Activated CD8-positive, alpha-beta T cell treated with anti-CD3 and anti-CD28 coated beads for 36 hours (primary cell): ENCODE data around the gene ZFAND6. TPM values are rescaled to one million over a fixed set of nuclear protein-coding genes. Genes with fewer than 3 reads are reported as not detected.

ENCODE experiments used
- ATAC-seq: fragments of 200-7000 bp; cut with Tn5 transposase; one replicate; pipeline ENCODE4 v1.10.0; 2021; ENCODE audit warnings: mild to moderate bottlenecking, moderate library complexity
- CTCF ChIA-PET: fragments of 350-600 bp; sonication (Branson Sonifier 250); formaldehyde crosslinking; loops from one replicate; lab custom pipeline; 2021; ENCODE audit warnings: antibody characterized with exemption; lab: Charles Lee
- POLR2A ChIA-PET: fragments of 350-600 bp; sonication (Branson Sonifier 250); formaldehyde crosslinking; loops from one replicate; lab custom pipeline; 2021; ENCODE audit warnings: antibody characterized with exemption; lab: Charles Lee
- DNase-seq: peaks from one replicate; pipeline ENCODE4 v3.0.0-alpha.2; 2020
- H3K27ac Mint-ChIP-seq: one replicate; pipeline ENCODE4 v1.8.0; 2021; ENCODE audit warnings: mild to moderate bottlenecking, mixed read lengths
- H3K27me3 Mint-ChIP-seq: one replicate; pipeline ENCODE4 v1.8.0; 2021; ENCODE audit warnings: mixed read lengths
- H3K36me3 Mint-ChIP-seq: one replicate; pipeline ENCODE4 v1.8.0; 2021; ENCODE audit warnings: low read depth, mixed read lengths
- H3K4me1 Mint-ChIP-seq: one replicate; pipeline ENCODE4 v1.8.0; 2021; ENCODE audit warnings: low read depth, mixed read lengths
- H3K4me3 Mint-ChIP-seq: one replicate; pipeline ENCODE4 v1.8.0; 2021; ENCODE audit warnings: mild to moderate bottlenecking, moderate library complexity, mixed read lengths
- H3K9me3 Mint-ChIP-seq: one replicate; pipeline ENCODE4 v1.8.0; 2021; ENCODE audit warnings: mixed read lengths
- intact Hi-C: fragments of 100-400 bp; cut with micrococcal nuclease; formaldehyde crosslinking; loops from one replicate; pipeline ENCODE4 v1.10.0; 2022
- total RNA-seq, 2 experiments: library from RNA; stranded (reverse); gene quantifications; one replicate each; pipeline ENCODE4 v1.2.3, GENCODE V29; 2021
- TF ChIP-seq, protein P1 (sequence below): fragments of 200-600 bp; IDR thresholded peaks from one replicate; pipeline ENCODE4 v1.8.0; 2022; ENCODE audit warnings: antibody characterized with exemption, mild to moderate bottlenecking

The ZFAND6 gene
- total RNA-seq, 2 experiments from 2014 or later = 29.6 to 30.7 TPM

DNA sequence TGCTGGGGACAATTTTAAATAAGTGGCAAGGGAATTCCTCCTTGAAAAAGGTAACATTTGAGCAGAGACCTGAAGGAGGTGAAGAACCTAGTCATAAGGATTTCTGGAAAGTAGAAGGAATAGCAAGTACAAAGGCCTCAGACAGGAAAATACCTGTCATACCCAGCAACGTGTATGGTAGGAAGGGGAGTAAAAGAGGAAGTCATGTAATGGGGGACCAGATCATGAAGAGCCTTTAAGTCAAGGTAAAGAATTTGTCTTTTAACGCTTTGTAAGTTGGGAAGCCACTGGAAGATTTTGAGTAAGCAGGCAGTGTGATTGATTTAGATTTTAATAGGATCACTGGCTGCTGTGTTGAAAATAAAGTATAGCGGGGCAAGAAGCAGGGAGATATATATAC lies 49.9 kb downstream of the ZFAND6 start:
- H3K27me3 Mint-ChIP-seq = no peaks in the 10 kb centered on the region
- ATAC-seq (no peak), DNase-seq (no peak)
- no peaks in the 10 kb centered on the region for H3K9me3 Mint-ChIP-seq
- ChIA-PET POLR2A (no interaction called here), CTCF (no interaction called here)
- H3K4me3 Mint-ChIP-seq = no peak overlapping the region
- intact Hi-C loops = no loop called here
- peaks cover 5% of the 10 kb centered on the region for H3K36me3 Mint-ChIP-seq
- H3K4me1 Mint-ChIP-seq = peaks cover 48% of the 10 kb centered on the region
- TF ChIP-seq, protein P1, sequence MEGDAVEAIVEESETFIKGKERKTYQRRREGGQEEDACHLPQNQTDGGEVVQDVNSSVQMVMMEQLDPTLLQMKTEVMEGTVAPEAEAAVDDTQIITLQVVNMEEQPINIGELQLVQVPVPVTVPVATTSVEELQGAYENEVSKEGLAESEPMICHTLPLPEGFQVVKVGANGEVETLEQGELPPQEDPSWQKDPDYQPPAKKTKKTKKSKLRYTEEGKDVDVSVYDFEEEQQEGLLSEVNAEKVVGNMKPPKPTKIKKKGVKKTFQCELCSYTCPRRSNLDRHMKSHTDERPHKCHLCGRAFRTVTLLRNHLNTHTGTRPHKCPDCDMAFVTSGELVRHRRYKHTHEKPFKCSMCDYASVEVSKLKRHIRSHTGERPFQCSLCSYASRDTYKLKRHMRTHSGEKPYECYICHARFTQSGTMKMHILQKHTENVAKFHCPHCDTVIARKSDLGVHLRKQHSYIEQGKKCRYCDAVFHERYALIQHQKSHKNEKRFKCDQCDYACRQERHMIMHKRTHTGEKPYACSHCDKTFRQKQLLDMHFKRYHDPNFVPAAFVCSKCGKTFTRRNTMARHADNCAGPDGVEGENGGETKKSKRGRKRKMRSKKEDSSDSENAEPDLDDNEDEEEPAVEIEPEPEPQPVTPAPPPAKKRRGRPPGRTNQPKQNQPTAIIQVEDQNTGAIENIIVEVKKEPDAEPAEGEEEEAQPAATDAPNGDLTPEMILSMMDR = no peak
- no peak overlapping the region for H3K27ac Mint-ChIP-seq

DNA sequence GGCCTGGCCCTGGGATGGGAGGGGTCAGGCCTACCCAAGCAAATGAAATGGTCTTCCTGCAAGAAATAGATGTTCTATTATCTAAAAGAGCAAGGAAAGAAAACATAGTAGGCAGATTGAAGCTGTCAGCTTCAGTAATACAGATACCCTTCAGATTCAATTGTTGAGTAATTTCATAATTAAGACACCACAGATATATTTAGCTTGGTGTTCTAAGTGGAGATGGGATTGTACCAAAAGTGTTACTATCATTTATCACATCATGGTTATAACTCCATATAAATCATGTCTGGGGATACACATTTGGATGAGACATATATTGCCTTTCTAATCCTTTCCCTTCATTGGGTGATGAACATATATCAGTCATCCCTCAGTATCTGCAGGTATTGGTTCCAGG lies 51.4 kb downstream of the ZFAND6 start:
- ATAC-seq (no peak), DNase-seq (no peak)
- no peaks in the 10 kb centered on the region for H3K9me3 Mint-ChIP-seq
- peaks cover 3% of the 10 kb centered on the region for H3K36me3 Mint-ChIP-seq
- CTCF ChIA-PET = no interaction called here
- no peaks in the 10 kb centered on the region for H3K27me3 Mint-ChIP-seq
- TF ChIP-seq, protein P1 = no peak
- H3K27ac Mint-ChIP-seq = no peak overlapping the region
- POLR2A ChIA-PET = no interaction called here
- no peak overlapping the region for H3K4me3 Mint-ChIP-seq
- peaks cover 34% of the 10 kb centered on the region for H3K4me1 Mint-ChIP-seq
- intact Hi-C loops = no loop called here

DNA sequence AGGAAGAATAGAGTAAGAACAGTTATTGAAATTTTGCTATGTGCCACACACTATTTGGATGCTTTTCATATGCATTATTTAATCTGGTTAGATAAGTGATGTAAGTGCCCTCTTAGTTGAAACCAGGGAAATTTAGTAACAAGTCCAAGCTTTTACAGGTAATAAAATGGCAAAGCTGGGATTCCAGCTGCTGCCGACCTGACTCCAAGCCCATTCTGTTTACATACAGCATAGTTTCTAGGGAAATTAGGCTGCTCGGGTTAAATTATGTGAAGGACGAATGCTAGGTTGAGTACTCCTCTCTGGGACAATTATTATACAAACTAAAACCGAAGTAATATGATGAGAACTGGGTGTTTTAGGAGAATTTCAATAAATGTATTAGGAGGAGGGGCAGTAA lies 54.6 kb downstream of the ZFAND6 start:
- no peaks in the 10 kb centered on the region for H3K9me3 Mint-ChIP-seq
- H3K4me3 Mint-ChIP-seq = no peak overlapping the region
- no peak for ATAC-seq
- TF ChIP-seq, protein P1 = no peak
- peaks cover 3% of the 10 kb centered on the region for H3K36me3 Mint-ChIP-seq
- CTCF ChIA-PET = interaction anchor here (0.9 to 1.0 kb wide), 2 partner anchors 23 to 30 kb away, joined by 3 read pairs; no protein-coding TSS in a partner anchor
- peaks cover 27% of the 10 kb centered on the region for H3K4me1 Mint-ChIP-seq
- no peaks in the 10 kb centered on the region for H3K27me3 Mint-ChIP-seq
- POLR2A ChIA-PET = no interaction called here
- intact Hi-C loops = no loop called here
- no peak overlapping the region for H3K27ac Mint-ChIP-seq
- no peak for DNase-seq

DNA sequence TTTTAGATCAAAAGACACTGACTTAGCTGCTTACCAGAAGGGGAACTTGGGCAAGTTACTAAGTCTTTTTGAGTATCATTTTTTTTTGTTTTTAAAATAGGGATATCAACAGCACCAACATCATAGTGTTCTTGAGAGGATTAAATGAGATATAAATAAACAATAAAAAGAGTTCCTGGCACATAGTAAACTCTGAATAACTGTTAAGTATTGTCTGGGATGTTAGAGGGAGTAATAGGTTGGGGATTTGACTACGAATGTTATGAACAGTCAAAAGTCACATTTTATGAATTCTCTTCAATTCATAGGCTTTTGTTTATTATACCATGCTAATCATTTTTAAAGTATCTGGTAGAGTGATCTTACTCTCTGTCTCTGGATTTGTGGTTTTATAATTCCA lies 55.5 kb downstream of the ZFAND6 start:
- Mint-ChIP-seq H3K4me1 (peaks cover 19% of the 10 kb centered on the region), H3K27me3 (no peaks in the 10 kb centered on the region), H3K27ac (no peak overlapping the region), H3K9me3 (no peaks in the 10 kb centered on the region), H3K4me3 (no peak overlapping the region), H3K36me3 (no peaks in the 10 kb centered on the region)
- intact Hi-C loops = no loop called here
- CTCF ChIA-PET = no interaction called here
- DNase-seq (no peak), ATAC-seq (no peak)
- POLR2A ChIA-PET = interaction anchor here (0.6 kb wide), 1 partner anchor 147 kb away, joined by 3 read pairs; no protein-coding TSS in a partner anchor
- TF ChIP-seq, protein P1 = no peak

DNA sequence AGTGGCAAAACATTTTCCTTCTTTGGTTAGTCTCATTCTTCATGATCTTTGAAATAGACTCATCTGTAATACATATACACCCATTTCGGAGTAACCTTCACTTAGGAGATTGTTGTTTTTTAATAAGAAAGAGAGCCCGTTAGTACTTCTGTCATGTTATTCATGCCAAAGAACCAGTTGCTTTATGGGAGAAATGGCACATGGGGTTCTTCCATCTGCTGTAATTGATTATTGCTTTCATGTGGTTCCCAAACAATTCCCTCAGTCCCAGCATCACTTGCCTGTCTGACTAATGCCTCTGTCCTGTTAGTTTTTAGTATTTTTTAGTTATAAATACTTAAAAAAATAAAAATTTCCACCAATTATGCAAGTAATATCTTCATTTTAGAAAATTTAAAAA lies 59.5 kb downstream of the ZFAND6 start:
- Mint-ChIP-seq H3K36me3 (peaks cover 11% of the 10 kb centered on the region), H3K9me3 (no peaks in the 10 kb centered on the region)
- TF ChIP-seq, protein P1 = no peak

More for the DNA sequence above, 59.5 kb downstream of the ZFAND6 start:
- H3K4me3 Mint-ChIP-seq = no peak overlapping the region
- CTCF ChIA-PET = no interaction called here
- H3K27me3 Mint-ChIP-seq = no peaks in the 10 kb centered on the region
- POLR2A ChIA-PET = no interaction called here
- H3K27ac Mint-ChIP-seq = no peak overlapping the region
- H3K4me1 Mint-ChIP-seq = peaks cover 5% of the 10 kb centered on the region
- DNase-seq = no peak
- ATAC-seq = no peak
- intact Hi-C loops = no loop called here
